Hematopoietic multipotent progenitor cell (in vitro differentiated cells): ENCODE data around the gene ZC3H12D. TPM values are rescaled to one million over a fixed set of nuclear protein-coding genes. Genes with fewer than 3 reads are reported as not detected.
"Not testable (repeated sequence)": the region's sequence is repeated elsewhere in the genome, so short reads cannot be mapped to it uniquely, and the experiment has no call there.

ENCODE experiments used
- DNase-seq, 3 donors: peaks; one replicate each; pipeline ENCODE4 v3.0.0-alpha.2; 2011 to 2015; ENCODE audit warnings: low read depth in 2 of 3, low spot score in 2 of 3
- total RNA-seq: library from RNA; depleted of rRNA; stranded (reverse); fragments of >200 nt; gene quantifications from one replicate; pipeline ENCODE4 v1.2.3, GENCODE V29; 2012

The ZC3H12D gene
- total RNA-seq, 1 donor, result 3.8 TPM

GRCh38 chr6:149444360-149445094, 40.3 kb downstream of the ZC3H12D start:
- DNase-seq, result not testable (repeated sequence)

- no peak for DNase-seq
Measured at GRCh38 chr6:149443411-149444181, 41.2 kb downstream of the ZC3H12D start.

- DNase-seq, result no peak
Measured at GRCh38 chr6:149441740-149442139, 43.1 kb downstream of the ZC3H12D start.

GRCh38 chr6:149440735-149441671, 43.8 kb downstream of the ZC3H12D start:
- DNase-seq, result peak in 1 of 3 donors; percentile 18

GRCh38 chr6:149439626-149440025, 45.2 kb downstream of the ZC3H12D start:
- DNase-seq, result no peak

- peak in 1 of 3 donors; percentile 29 for DNase-seq
Measured at GRCh38 chr6:149438855-149439254, 46.0 kb downstream of the ZC3H12D start.

GRCh38 chr6:149437212-149437611, 47.6 kb downstream of the ZC3H12D start:
- DNase-seq, result no peak

- DNase-seq, result no peak
Measured at GRCh38 chr6:149436647-149437046, 48.2 kb downstream of the ZC3H12D start.

- no peak for DNase-seq
Measured at GRCh38 chr6:149435919-149436586, 48.8 kb downstream of the ZC3H12D start.

GRCh38 chr6:149433881-149434280, 50.9 kb downstream of the ZC3H12D start:
- DNase-seq, result no peak

- DNase-seq, result no peak
Measured at GRCh38 chr6:149433405-149433804, 51.4 kb downstream of the ZC3H12D start.

- peak; percentile 77 to 86 (median 77) for DNase-seq
Measured at GRCh38 chr6:149431905-149432775, 52.7 kb downstream of the ZC3H12D start.

- DNase-seq, result no peak
Measured at GRCh38 chr6:149429427-149430360, 55.1 kb downstream of the ZC3H12D start.

GRCh38 chr6:149428606-149429005, 56.2 kb downstream of the ZC3H12D start:
- no peak for DNase-seq

GRCh38 chr6:149425754-149426153, 59.1 kb downstream of the ZC3H12D start:
- DNase-seq, result no peak

GRCh38 chr6:149425224-149425623, 59.6 kb downstream of the ZC3H12D start:
- no peak for DNase-seq

GRCh38 chr6:149423964-149424440, 60.8 kb downstream of the ZC3H12D start:
- DNase-seq, result no peak

- DNase-seq, result no peak
Measured at GRCh38 chr6:149422581-149422980, 62.2 kb downstream of the ZC3H12D start.
